ENCODE results near the gene CKLF. TPM values are rescaled to one million over a fixed set of nuclear protein-coding genes. Genes with fewer than 3 reads are reported as not detected.
"Not testable (repeated sequence)": the region's sequence is repeated elsewhere in the genome, so short reads cannot be mapped to it uniquely, and the experiment has no call there.

Gene CKLF
- total RNA-seq, 1 experiment from 2014 or later: 47.9 TPM

DNA sequence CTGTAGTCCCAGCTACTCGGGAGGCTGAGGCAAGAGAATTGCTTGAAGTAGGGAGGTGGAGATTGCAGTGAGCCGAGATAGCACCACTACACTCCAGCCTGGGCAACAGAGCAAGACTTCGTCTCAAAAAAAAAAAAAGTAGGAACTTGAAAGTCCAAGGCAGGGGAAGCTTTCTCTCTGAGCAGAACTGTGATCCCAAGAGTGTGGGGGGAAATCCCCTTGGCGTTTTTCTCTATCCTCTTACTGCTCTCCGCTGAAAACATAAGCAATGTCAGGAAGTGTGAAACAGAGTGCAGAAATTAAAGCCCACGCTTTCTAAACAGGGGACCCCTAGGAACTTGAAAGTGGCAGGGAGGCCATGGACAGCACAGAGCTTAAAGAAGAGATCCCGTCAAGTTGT is 42.4 kb downstream of the CKLF start:
- ChIA-PET CTCF (no interaction called here), POLR2A (ENCODE audit: low non-redundant PET) (no interaction called here)
- no peak for DNase-seq (ENCODE audit: low spot score)
- H3K9me3 ChIP-seq (ENCODE audit: low read depth, low read length, poor library complexity, severe bottlenecking): no peaks in the 10 kb centered on the region
- no peaks in the 10 kb centered on the region for H3K36me3 ChIP-seq (ENCODE audit: insufficient read depth, low read length, poor library complexity, severe bottlenecking)
- intact Hi-C loops (cut with micrococcal nuclease; ENCODE audit: unreplicated experiment): no loop called here
- TF ChIP-seq EZH2 (IDR thresholded peaks at IDR 0.05; ENCODE audit: borderline replicate concordance, low read depth, low read length, poor library complexity, severe bottlenecking): no peak
- TF ChIP-seq, protein P1, sequence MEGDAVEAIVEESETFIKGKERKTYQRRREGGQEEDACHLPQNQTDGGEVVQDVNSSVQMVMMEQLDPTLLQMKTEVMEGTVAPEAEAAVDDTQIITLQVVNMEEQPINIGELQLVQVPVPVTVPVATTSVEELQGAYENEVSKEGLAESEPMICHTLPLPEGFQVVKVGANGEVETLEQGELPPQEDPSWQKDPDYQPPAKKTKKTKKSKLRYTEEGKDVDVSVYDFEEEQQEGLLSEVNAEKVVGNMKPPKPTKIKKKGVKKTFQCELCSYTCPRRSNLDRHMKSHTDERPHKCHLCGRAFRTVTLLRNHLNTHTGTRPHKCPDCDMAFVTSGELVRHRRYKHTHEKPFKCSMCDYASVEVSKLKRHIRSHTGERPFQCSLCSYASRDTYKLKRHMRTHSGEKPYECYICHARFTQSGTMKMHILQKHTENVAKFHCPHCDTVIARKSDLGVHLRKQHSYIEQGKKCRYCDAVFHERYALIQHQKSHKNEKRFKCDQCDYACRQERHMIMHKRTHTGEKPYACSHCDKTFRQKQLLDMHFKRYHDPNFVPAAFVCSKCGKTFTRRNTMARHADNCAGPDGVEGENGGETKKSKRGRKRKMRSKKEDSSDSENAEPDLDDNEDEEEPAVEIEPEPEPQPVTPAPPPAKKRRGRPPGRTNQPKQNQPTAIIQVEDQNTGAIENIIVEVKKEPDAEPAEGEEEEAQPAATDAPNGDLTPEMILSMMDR (conservative IDR thresholded peaks at IDR 0.05; ENCODE audit: low read depth, low read length): no peak
- BruUV-seq (replicated peaks): no TSS peak
- no peaks in the 10 kb centered on the region for H3K4me1 ChIP-seq (ENCODE audit: insufficient read depth, low read length, poor library complexity, severe bottlenecking)
- no peak overlapping the region for H3K4me3 ChIP-seq (ENCODE audit: low read depth, low read length, poor library complexity, severe bottlenecking)
- no peaks in the 10 kb centered on the region for H3K27me3 ChIP-seq (replicated peaks; ENCODE audit: insufficient read depth, low read depth, low read length, poor library complexity)
- no peak overlapping the region for H3K27ac ChIP-seq (ENCODE audit: low read depth, low read length, poor library complexity, severe bottlenecking)

- DNase-seq (ENCODE audit: low spot score); H3K27ac ChIP-seq (ENCODE audit: low read depth, low read length, poor library complexity, severe bottlenecking); BruUV-seq (replicated peaks); H3K27me3 ChIP-seq (replicated peaks; ENCODE audit: insufficient read depth, low read depth, low read length, poor library complexity); H3K4me1 ChIP-seq (ENCODE audit: insufficient read depth, low read length, poor library complexity, severe bottlenecking); H3K9me3 ChIP-seq (ENCODE audit: low read depth, low read length, poor library complexity, severe bottlenecking); H3K36me3 ChIP-seq (ENCODE audit: insufficient read depth, low read length, poor library complexity, severe bottlenecking); CTCF ChIA-PET; H3K4me3 ChIP-seq (ENCODE audit: low read depth, low read length, poor library complexity, severe bottlenecking); POLR2A ChIA-PET (ENCODE audit: low non-redundant PET); intact Hi-C loops (cut with micrococcal nuclease; ENCODE audit: unreplicated experiment): not testable (repeated sequence)
Measured at GRCh38 chr16:66596559-66596958, 44.2 kb downstream of the CKLF start.

- no peak for DNase-seq (ENCODE audit: low spot score)
- intact Hi-C loops (cut with micrococcal nuclease; ENCODE audit: unreplicated experiment): no loop called here
- H3K9me3 ChIP-seq (ENCODE audit: low read depth, low read length, poor library complexity, severe bottlenecking): no peaks in the 10 kb centered on the region
- POLR2A ChIA-PET (ENCODE audit: low non-redundant PET): interaction anchor here (0.7 kb wide), 1 partner anchor 67 kb away, joined by 3 read pairs; no protein-coding TSS in a partner anchor
- H3K36me3 ChIP-seq (ENCODE audit: insufficient read depth, low read length, poor library complexity, severe bottlenecking): no peaks in the 10 kb centered on the region
- CTCF ChIA-PET: no interaction called here
- H3K4me3 ChIP-seq (ENCODE audit: low read depth, low read length, poor library complexity, severe bottlenecking): no peak overlapping the region
- no peaks in the 10 kb centered on the region for H3K27me3 ChIP-seq (replicated peaks; ENCODE audit: insufficient read depth, low read depth, low read length, poor library complexity)
- H3K27ac ChIP-seq (ENCODE audit: low read depth, low read length, poor library complexity, severe bottlenecking): no peak overlapping the region
- BruUV-seq (replicated peaks): no TSS peak
- no peak for TF ChIP-seq EZH2 (IDR thresholded peaks at IDR 0.05; ENCODE audit: borderline replicate concordance, low read depth, low read length, poor library complexity, severe bottlenecking)
- TF ChIP-seq, protein P1 (conservative IDR thresholded peaks at IDR 0.05; ENCODE audit: low read depth, low read length): no peak
- no peaks in the 10 kb centered on the region for H3K4me1 ChIP-seq (ENCODE audit: insufficient read depth, low read length, poor library complexity, severe bottlenecking)
Measured at GRCh38 chr16:66596986-66597848, 44.8 kb downstream of the CKLF start.

DNA sequence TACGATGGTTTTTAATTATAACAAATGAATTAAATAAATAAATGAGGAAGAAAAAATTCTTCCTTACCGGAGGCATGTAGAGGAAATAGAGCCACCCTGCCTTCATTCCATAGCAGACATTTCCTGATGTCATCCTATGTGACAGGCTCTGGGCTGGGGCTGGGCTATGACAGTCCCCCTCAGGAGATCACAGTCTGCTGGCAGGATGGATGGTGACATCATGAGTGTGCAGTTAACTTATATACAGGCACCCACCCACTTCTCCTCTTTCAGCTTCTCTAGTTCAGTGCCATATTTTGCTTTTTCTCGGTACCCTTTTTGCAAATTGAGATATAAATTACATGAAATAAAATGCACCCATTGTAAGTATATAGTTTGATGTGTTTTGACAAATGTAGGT is 45.7 kb downstream of the CKLF start:
- Histone ChIP-seq H3K4me1 (ENCODE audit: insufficient read depth, low read length, poor library complexity, severe bottlenecking) (no peaks in the 10 kb centered on the region), H3K9me3 (ENCODE audit: low read depth, low read length, poor library complexity, severe bottlenecking) (no peaks in the 10 kb centered on the region), H3K36me3 (ENCODE audit: insufficient read depth, low read length, poor library complexity, severe bottlenecking) (no peaks in the 10 kb centered on the region), H3K4me3 (ENCODE audit: low read depth, low read length, poor library complexity, severe bottlenecking) (no peak overlapping the region), H3K27ac (ENCODE audit: low read depth, low read length, poor library complexity, severe bottlenecking) (no peak overlapping the region), H3K27me3 (replicated peaks; ENCODE audit: insufficient read depth, low read depth, low read length, poor library complexity) (no peaks in the 10 kb centered on the region)
- no peak for DNase-seq (ENCODE audit: low spot score)
- intact Hi-C loops (cut with micrococcal nuclease; ENCODE audit: unreplicated experiment): no loop called here
- no TSS peak for BruUV-seq (replicated peaks)
- ChIA-PET CTCF (interaction anchor here (0.6 kb wide), 1 partner anchor 11 kb away, joined by 3 read pairs; no protein-coding TSS in a partner anchor), POLR2A (ENCODE audit: low non-redundant PET) (no interaction called here)
- TF ChIP-seq EZH2 (IDR thresholded peaks at IDR 0.05; ENCODE audit: borderline replicate concordance, low read depth, low read length, poor library complexity, severe bottlenecking): no peak
- TF ChIP-seq, protein P1 (conservative IDR thresholded peaks at IDR 0.05; ENCODE audit: low read depth, low read length): no peak

All from A673 (cell line).